Measurements from ENCODE around the gene SLC51A.
"Not testable (repeated sequence)": the region's sequence is repeated elsewhere in the genome, so short reads cannot be mapped to it uniquely, and the experiment has no call there.

SLC51A gene

DNA sequence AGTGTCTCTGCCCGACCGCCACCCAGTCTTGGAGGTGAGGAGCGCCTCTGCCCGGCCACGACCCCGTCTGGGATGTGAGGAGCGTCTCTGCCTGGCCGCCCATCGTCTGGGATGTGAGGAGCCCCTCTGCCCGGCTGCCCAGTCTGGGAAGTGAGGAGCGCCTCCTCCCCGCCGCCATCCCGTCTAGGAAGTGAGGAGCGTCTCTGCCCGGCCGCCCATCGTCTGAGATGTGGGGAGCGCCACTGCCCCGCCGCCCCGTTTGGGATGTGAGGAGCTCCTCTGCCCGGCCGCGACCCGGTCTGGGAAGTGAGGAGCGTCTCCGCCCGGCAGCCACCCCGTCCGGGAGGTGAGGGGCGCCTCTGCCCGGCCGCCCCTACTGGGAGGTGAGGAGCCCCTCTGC lies 27.8 kb downstream of the SLC51A start:
- FAIRE-seq, result not testable (repeated sequence)

GRCh38 chr3:196246612-196247308 lies 30.4 kb downstream of the SLC51A start:
- no peak for FAIRE-seq

DNA sequence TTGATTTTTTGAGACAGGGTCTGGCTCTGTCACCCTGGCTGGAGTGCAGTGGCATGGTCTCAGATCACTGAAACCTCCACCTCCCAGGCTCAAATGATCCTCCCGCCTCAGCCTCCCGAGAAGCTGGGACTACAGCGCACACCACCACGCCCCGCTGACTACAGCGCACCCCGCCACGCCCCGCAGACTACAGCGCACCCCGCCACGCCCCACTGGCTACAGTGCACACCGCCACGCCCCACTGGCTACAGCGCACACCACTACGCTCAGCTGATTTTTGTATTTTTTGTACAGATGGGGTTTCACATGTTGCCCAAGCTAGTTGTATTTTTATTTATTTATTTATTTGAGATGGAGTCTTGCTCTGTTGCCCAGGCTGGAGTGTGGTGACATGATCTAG lies 35.6 kb downstream of the SLC51A start:
- no peak for FAIRE-seq

DNA sequence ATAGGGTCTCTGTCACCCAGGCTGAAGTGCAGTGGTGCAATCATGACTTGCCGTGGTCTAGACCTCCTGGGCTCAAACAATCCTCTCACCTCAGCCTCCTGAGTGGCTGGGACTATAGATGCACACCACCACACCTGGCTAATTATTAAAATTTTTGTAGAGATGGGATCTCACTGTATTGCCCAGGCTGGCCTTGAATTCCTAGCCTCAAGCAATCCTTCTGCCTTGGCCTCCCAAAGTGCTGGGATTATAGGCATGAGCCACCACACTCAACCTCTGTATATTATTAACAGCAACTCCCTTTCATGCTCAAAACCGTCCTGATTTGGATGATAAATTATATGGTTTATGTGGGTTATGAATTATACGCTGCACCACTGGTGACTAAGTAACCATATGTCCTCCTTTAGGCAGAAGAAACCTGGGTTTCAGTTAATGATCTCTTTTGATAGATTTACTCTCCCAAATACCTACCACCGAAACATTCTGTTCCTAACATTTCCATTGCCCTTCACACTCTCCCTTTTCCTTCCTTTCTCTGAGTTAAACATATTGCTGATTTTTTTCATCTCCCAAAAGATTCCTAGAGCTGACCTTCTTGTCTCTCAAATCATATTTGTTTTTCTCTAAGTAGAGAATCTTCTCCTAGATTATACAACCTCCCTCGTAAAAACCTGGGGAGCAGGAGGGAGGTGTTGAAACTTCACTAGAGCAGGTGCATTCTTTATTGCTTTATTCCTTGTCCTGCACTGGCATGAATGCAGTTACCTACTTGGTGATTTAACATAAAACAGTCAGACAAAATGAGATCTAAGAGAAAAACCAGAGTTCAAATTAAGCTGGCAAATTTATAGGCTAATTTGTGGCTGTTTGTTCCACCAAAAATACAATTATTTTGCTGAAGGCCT lies 38.3 kb downstream of the SLC51A start:
- FAIRE-seq, result no peak

GRCh38 chr3:196255776-196256175 lies 39.4 kb downstream of the SLC51A start:
- no peak for FAIRE-seq

GRCh38 chr3:196260784-196261183 lies 44.5 kb downstream of the SLC51A start:
- FAIRE-seq, result no peak

- FAIRE-seq, result no peak
Observed at GRCh38 chr3:196263819-196264218, 47.5 kb downstream of the SLC51A start.

DNA sequence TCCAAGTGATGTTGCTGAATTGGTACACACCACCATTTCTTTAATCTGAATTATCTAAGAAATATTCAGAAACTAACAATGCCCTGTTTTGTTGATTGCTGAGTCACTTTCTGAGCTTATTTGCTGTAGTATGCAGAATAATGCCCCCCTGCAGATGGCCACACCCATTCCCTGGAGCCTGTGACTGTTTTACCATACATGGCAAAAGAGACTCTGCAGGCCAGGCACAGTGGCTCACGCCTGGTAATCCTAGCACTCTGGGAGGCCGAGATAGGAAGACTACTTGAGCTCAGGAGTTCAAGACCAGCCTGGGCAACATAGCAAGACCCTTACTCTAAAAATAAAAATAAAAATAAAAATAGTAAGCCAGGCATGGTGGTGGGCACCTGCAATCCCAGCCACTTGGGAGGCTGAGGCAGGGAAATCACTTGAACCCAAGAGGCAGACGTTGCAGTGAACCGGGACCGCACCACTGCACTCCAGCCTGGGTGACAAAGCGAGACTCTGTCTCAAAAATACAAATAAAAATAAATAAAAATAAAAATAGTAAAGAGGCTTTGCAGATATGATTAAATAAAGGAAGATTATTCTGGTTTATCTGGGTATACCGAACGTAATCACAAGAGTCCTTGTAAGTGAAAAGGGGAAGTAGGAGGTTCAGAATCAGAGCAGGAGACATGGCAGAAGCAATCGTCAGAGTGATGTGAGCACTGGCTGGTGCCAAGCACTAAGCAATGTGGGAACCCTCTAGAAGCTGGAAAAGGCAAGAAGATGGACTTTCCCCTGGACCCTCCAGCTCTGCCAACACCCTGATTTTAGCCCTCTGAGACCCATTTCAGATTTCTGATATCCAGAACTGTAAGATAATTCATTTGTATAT lies 52.2 kb downstream of the SLC51A start:
- no peak for FAIRE-seq

DNA sequence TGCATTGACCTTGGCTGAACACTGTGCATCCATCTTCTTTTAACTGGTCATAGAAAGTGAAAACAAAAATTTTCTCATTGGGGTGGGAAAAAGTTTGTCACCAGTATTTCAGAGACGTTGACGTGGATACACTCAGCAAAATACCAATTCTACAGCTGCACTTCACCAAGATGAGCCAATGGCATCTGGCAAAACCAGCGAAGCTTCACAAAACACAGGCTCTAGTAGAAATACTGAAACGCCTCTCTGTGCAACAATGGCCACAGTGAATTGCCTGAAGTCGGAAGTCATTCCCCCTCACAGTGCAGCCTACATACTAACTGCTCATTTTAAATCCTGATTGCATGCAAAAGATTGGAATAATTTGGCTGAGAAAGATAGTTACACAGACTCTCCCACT lies 54.2 kb downstream of the SLC51A start:
- FAIRE-seq, result no peak

DNA sequence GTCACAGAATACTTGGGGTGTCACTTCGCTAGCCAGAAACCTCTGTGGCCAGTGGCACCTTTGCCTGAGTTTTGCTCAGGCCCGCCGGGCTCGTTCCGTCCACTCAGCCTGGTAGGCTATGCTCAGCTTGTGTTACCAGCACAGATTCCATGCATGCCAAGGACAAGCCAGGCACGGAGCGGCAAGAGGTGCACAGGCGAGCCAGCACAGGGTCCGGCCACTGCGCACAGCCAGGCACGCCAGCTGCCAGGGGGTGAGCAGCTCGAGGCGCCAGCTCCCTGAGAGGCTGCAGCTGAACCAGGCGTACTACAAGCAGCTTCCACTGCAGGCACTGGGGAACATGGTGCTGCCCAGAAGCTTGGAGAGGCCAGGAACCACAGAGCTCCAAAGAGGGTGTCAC lies 56.5 kb downstream of the SLC51A start:
- FAIRE-seq, result no peak

- no peak for FAIRE-seq
Observed at GRCh38 chr3:196273655-196274054, 57.3 kb downstream of the SLC51A start.

DNA sequence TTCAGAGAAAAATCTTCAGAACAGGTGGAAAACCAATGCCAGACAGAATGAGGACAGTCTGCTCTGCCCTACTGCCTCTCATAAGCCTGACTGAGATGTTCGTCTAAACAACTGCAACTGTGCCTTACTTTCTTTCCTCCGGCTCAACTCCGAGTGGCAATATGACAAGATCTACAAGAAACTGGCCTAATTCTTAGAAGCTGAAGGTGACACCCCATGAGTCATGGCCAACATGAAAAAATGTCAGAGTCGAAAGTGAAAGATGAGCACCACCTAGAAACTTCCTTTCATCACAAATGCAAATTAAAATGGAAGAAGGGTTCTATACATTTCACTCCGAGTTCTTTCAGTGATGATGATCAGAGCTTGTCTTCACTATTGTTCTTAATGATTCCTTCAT lies 58.3 kb downstream of the SLC51A start:
- no peak for FAIRE-seq

GRCh38 chr3:196275126-196275525 lies 58.8 kb downstream of the SLC51A start:
- no peak for FAIRE-seq

DNA sequence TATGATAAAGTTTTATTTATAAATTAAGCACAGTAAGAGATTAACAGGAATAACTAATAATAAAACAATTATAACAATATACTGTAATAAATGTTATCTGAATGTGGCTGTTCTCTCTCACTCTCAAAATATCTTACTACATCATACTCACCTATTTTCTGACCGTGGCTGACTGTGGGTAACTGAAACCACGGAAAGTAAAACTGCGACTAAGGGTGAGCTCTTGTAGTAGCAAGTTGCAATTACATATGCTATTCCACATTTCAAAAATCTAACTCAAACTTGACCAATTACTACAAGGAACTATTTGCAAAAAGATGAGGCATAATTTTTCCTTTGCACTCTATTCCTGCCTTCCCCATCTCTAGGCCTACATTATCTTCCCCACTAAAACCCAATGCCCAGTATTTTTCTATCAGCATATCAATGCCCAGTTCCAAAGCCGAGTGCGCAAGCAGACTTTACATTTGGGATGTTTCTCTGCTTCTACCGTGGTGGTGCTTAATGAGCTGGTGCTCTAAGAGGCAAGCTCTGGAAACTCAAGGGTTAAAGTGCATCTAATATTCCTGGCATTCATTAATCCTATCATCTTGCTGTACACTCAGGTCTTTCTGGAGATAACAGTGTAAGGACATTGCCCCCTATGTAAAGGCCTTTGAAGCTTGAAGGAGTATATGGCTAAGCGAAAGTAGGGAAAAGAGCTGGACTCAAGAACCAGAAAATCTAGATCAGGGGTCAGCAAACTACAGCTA lies 64.5 kb downstream of the SLC51A start:
- FAIRE-seq, result no peak

- FAIRE-seq, result no peak
Observed at GRCh38 chr3:196281962-196282361, 65.6 kb downstream of the SLC51A start.
